Activated T-cell treated with anti-CD3 and anti-CD28 coated beads, Interleukin-2, amount 50 U/mL, for 72 hours (primary cell): ENCODE measurements around the gene GABRB1. TPM values are rescaled to one million over a fixed set of nuclear protein-coding genes. Genes with fewer than 3 reads are reported as not detected.
"Not testable (repeated sequence)": the region's sequence is repeated elsewhere in the genome, so short reads cannot be mapped to it uniquely, and the experiment has no call there.

Experiments used
- ATAC-seq, 2 donors: fragments of 150-1000 bp; cut with Tn5 transposase; replicated peaks in 1 of 2; 2 replicates each; pipeline ENCODE4 v1.10.0; 2021; ENCODE audit warnings: moderate library complexity in 2 of 2, mild to moderate bottlenecking in 1 of 2
- DNase-seq, 2 donors: peaks; one replicate each; pipeline ENCODE4 v3.0.0; 2021 to 2022; ENCODE audit warnings: mixed read lengths in 1 of 2
- H3K27ac Mint-ChIP-seq: one replicate; pipeline ENCODE4 v1.8.0; 2022; ENCODE audit warnings: mild to moderate bottlenecking, moderate library complexity, mixed read lengths
- H3K27me3 Mint-ChIP-seq: one replicate; pipeline ENCODE4 v1.8.0; 2022; ENCODE audit warnings: low read depth, mixed read lengths
- H3K36me3 Mint-ChIP-seq, 2 donors: one replicate each; pipeline ENCODE4 v1.8.0; 2022; ENCODE audit warnings: mixed read lengths in 2 of 2, mild to moderate bottlenecking in 1 of 2; ENCODE audit not compliant: insufficient read depth in 2 of 2
- H3K4me1 Mint-ChIP-seq: one replicate; pipeline ENCODE4 v1.8.0; 2022; ENCODE audit warnings: low read depth, mixed read lengths
- H3K4me3 Mint-ChIP-seq, 2 donors: one replicate each; pipeline ENCODE4 v1.8.0; 2022; ENCODE audit warnings: mild to moderate bottlenecking in 2 of 2, mixed read lengths in 2 of 2, moderate library complexity in 2 of 2
- H3K9me3 Mint-ChIP-seq, 2 donors: one replicate each; pipeline ENCODE4 v1.8.0; 2022; ENCODE audit warnings: mixed read lengths in 2 of 2
- total RNA-seq, 2 donors: library from RNA; stranded (reverse); gene quantifications; one replicate each; pipeline ENCODE4 v1.2.3, GENCODE V29; 2022

Gene GABRB1
- total RNA-seq, 2 donors from 2014 or later = not detected

DNA sequence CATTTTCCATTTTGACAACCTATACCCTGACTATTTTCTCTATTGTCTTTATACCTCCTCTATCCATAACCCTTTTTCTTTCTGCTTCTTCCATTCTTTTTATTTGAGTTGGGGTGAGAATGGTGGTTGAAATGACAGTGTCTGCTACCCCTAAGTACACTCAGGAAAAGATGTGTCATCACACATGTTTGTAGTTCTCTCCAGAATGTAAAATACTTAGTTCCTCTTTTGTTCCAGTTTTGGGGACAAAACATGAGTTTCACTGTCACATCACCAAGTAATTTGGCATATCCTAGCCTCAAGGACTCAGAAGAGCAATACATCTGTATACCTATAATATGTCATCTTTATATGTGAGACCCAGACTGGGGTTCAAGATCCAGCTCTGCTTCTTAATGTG, 341.8 kb downstream of the GABRB1 start:
- H3K4me1 Mint-ChIP-seq = no peaks in the 10 kb centered on the region
- no peak for ATAC-seq
- H3K9me3 Mint-ChIP-seq = no peaks in the 10 kb centered on the region
- no peak overlapping the region for H3K27ac Mint-ChIP-seq
- no peaks in the 10 kb centered on the region for H3K36me3 Mint-ChIP-seq
- H3K4me3 Mint-ChIP-seq = no peak overlapping the region
- DNase-seq = no peak
- H3K27me3 Mint-ChIP-seq = peaks cover 5% of the 10 kb centered on the region

DNA sequence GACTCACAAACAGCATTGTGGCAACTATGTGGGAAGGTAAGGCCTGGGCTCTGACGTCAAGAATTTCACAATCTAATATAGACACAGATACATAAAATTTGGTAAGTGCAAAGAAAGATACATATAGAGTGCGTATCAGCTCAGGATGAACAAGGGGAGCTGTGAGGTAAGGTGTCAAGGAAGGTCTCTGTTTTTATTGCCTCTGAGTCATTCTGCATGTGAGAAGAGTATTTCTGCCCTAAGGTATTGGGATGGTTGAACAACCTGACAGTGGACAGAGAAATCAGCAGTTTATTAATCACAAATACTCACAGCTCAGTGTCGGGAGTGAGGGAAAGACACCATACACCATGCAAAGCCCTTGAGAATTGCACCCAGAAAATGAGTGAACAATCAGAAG, 342.3 kb downstream of the GABRB1 start:
- Mint-ChIP-seq H3K27me3 (peaks cover 5% of the 10 kb centered on the region), H3K27ac (no peak overlapping the region), H3K36me3 (no peaks in the 10 kb centered on the region), H3K4me1 (no peaks in the 10 kb centered on the region), H3K4me3 (no peak overlapping the region), H3K9me3 (no peaks in the 10 kb centered on the region)
- no peak for ATAC-seq
- no peak for DNase-seq

DNA sequence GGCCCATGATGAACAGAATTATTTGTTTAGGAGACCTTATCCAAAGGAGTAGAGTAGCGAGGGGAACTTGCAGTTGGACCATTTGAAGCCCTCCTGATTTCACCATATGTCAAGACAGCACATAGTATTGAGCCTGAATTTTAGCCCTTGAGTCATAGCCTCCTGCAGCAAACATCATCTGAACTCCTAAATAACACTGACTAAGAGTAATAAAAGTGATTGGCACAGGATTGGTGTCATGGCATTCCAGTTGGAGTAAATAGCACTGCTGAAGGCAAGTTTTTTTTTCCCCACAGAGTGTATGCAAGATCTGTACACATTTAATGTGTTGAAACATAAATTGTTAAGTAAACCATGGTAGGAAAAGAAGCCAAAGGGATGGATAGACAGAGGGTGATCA, 343.1 kb downstream of the GABRB1 start:
- ATAC-seq (no peak), DNase-seq (no peak)
- Mint-ChIP-seq H3K9me3 (no peaks in the 10 kb centered on the region), H3K36me3 (no peaks in the 10 kb centered on the region), H3K27ac (no peak overlapping the region), H3K4me3 (no peak overlapping the region), H3K4me1 (no peaks in the 10 kb centered on the region), H3K27me3 (peaks cover 5% of the 10 kb centered on the region)

DNA sequence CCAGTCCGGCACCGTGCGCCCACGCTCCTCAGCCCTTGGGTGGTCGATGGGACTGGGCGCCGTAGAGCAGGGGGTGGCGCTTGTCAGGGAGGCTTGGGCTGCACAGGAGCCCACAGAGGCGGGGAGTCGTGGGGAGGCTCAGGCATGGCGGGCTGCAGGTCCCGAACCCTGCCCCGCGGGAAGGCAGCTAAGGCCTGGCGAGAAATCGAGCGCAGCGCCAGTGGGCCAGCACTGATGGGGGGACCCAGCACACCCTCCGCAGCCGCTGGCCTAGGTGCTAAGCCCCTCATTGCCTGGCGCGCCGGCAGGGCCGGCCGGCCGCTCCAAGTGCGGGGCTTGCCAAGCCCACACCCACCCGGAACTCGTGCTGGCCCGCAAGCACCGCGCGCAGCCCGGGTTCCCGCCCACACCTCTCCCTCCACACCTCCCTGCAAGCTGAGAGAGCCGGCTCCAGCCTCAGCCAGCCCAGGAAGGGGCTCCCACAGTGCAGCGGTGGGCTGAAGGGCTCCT, 346.7 kb downstream of the GABRB1 start:
- not testable (repeated sequence) for H3K36me3 Mint-ChIP-seq, H3K9me3 Mint-ChIP-seq, ATAC-seq, H3K27ac Mint-ChIP-seq, H3K4me1 Mint-ChIP-seq, DNase-seq, H3K4me3 Mint-ChIP-seq
- H3K27me3 Mint-ChIP-seq = peaks cover 13% of the 10 kb centered on the region

DNA sequence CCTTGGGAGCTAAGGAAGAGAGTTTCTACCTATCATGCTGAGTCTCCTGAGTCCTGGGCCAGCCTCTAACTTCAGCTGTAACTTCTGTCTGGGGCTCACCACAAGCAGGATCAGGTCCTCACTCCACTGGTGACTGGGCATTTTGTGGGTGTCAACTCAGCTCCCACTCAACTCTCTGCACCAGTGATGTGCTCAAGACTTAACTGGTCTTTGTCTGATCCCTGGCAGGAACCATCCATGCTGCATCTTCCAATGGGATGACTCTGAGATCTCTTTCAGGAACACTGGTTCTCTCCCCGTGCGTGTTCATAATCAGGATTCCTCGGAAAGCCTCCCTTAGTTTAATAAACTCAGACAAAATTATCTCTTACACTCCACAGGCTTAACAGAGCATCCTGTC, 349.8 kb downstream of the GABRB1 start:
- Mint-ChIP-seq H3K9me3 (no peaks in the 10 kb centered on the region), H3K36me3 (no peaks in the 10 kb centered on the region), H3K27ac (no peak overlapping the region), H3K4me1 (no peaks in the 10 kb centered on the region), H3K4me3 (no peak overlapping the region), H3K27me3 (peaks cover 8% of the 10 kb centered on the region)
- no peak for DNase-seq
- ATAC-seq = no peak

DNA sequence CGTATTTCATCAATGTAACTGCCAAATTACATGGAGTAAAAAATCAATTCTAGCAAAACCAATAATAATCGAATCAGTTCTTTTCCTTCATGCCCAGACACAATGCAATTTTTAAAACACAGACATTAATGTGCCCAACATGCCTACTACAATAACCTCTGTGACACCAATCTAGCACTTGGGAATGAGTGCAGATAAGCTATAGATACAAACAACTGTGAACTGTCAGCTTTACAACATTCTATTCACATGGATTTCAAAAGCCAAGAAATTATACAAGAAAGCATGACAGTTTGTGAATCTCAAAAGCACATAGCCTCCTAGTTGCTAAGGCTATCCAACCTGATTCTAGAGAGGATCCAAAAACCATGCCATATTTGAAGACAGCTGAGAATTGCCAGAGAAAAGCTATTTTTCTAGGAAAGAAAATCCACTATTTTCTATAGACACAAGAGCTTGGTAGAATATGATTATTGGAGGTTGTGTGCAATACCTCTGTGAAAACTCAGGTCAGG, 351.5 kb downstream of the GABRB1 start:
- no peaks in the 10 kb centered on the region for H3K4me1 Mint-ChIP-seq
- H3K9me3 Mint-ChIP-seq = no peaks in the 10 kb centered on the region
- ATAC-seq = no peak
- no peaks in the 10 kb centered on the region for H3K36me3 Mint-ChIP-seq
- H3K27ac Mint-ChIP-seq = no peak overlapping the region
- DNase-seq = no peak
- H3K4me3 Mint-ChIP-seq = no peak overlapping the region
- H3K27me3 Mint-ChIP-seq = peaks cover 8% of the 10 kb centered on the region

DNA sequence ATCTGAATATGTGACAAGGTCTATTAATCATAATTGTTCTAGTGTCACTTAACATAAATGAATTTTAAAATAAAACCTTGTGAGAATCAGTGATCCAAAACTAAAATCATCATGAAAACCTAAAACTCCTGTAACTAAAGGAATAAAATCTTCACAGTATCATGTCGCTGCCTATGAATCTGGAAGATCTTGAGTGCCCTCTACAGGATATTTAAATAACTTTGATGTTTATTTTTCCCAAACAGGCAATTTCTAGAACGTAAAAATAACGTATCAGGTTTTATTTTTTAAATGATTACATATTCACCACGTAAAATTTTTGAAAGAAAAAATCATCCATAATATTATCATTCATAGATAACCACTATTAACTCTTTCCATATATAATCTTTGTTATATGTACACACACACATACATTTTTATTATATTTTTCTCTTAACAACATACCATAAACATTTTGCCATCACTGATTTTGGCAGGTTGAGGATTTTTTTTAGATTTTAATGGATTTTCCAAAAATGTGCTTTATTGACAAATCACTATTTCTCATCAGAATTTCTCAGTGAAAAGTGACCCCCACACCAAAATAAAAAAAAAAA, 352.6 kb downstream of the GABRB1 start:
- Mint-ChIP-seq H3K36me3 (no peaks in the 10 kb centered on the region), H3K4me1 (no peaks in the 10 kb centered on the region), H3K27me3 (peaks cover 8% of the 10 kb centered on the region), H3K27ac (no peak overlapping the region), H3K4me3 (no peak overlapping the region), H3K9me3 (no peaks in the 10 kb centered on the region)
- no peak for ATAC-seq
- no peak for DNase-seq

DNA sequence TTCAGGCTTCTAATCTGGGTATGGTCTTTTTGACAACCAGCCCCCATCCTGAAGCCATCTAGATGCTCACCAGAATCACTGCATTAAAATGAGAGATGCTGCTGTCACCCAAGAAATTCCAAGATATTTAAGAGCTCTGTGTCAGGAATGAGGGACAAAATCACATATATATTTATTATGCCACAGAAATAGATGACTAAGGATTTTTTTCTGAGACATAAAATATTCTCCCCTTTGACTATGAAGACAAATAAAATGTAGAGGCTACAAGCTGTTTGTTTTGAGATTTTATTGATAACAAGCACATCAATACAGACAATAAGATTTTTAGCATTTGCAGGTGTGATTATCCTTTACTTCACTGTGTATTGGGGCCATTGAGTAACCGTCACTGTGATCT, 354.8 kb downstream of the GABRB1 start:
- H3K4me1 Mint-ChIP-seq = no peaks in the 10 kb centered on the region

DNA sequence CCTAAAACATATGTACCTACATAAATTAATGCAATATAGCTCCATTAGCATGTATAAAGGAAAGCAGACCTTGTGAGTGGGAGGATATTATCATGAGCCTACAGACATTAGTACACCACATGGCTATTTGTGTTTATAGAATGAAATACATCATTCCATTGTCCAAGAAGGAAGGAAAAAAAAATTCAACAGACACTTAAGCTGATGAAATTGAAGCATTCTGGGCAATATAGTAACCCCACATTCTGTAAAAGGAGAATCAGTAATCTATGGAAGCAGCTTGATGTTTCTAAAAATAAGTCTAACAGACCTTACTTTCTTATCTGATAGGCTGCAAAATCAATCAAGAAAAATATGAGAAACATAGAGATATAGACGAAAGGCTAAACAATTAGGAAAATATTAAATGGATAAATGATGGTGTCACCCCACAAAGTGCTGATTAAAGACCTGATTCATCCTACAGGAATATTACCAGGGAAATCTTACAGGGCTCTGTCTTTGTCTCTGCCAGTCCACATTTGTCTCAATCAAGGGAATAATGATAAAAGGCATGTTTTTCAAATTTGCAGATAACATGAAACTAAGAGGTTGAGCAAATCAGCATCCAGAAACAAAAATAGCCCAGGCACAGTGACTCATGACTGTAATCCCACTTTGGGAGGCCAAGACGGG, 355.3 kb downstream of the GABRB1 start:
- DNase-seq (no peak), ATAC-seq (no peak)
- H3K4me1 Mint-ChIP-seq = no peaks in the 10 kb centered on the region
- H3K27ac Mint-ChIP-seq = no peak overlapping the region
- H3K4me3 Mint-ChIP-seq = no peak overlapping the region
- no peaks in the 10 kb centered on the region for H3K9me3 Mint-ChIP-seq
- H3K27me3 Mint-ChIP-seq = peaks cover 8% of the 10 kb centered on the region
- no peaks in the 10 kb centered on the region for H3K36me3 Mint-ChIP-seq

More for the DNA sequence above, 354.8 kb downstream of the GABRB1 start:
- DNase-seq (no peak), ATAC-seq (no peak)
- no peaks in the 10 kb centered on the region for H3K36me3 Mint-ChIP-seq
- no peak overlapping the region for H3K27ac Mint-ChIP-seq
- no peak overlapping the region for H3K4me3 Mint-ChIP-seq
- peaks cover 8% of the 10 kb centered on the region for H3K27me3 Mint-ChIP-seq
- no peaks in the 10 kb centered on the region for H3K9me3 Mint-ChIP-seq

DNA sequence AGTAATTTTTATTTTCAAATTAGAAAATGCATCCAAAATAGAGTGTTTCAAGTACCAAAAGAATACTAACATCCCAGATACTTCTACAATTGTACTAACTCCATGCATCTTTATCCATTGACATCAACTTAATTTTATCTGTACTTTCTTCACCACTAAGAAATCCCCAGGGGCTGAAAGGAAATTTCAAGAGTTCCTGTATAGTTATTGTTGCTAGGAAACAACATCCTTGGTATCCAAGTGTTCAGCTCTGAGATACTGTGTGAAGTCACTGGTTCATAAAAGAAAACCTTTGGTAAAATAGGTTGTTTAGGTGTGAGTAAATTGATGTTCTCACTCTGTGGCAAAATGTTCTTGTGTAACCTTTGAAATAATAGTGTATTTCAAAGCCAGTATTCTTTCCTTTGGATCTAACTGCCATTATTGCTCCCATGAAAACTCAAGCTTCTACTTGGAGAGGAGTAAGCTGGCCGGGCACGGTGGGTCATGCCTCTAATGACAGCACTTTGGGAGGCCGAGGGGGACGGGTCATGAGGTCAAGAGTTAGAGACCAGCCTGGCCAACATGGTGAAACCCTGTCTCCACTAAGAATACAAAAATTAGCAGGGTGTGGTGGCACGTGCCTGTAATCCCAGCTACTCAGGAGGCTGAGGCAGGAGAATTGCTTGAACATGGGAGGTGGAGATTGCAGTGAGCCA, 359.2 kb downstream of the GABRB1 start:
- H3K4me3 Mint-ChIP-seq = no peak overlapping the region
- DNase-seq = no peak
- no peak for ATAC-seq
- no peaks in the 10 kb centered on the region for H3K9me3 Mint-ChIP-seq
- H3K4me1 Mint-ChIP-seq = no peaks in the 10 kb centered on the region
- H3K27me3 Mint-ChIP-seq = peaks cover 6% of the 10 kb centered on the region
- H3K27ac Mint-ChIP-seq = no peak overlapping the region
- H3K36me3 Mint-ChIP-seq = no peaks in the 10 kb centered on the region

DNA sequence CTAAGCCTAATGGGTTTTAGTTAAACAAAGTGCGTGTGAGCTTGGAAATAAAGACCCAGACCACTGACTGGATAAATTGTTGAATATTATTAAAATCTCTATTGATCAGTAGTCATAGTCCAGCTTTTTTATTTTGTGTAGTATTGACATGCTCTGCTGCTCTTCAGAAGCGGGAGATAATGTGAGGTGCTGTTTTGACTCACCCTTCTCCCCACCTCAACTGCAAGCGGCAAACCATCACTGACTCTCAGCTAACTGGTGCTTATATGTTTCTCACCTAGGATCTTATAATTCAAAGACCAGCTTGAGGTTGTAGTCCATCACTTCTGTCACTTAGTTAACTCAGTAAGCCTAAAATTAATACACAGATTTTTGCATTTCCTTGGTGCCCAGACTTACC, 359.9 kb downstream of the GABRB1 start:
- ATAC-seq (no peak), DNase-seq (no peak)
- H3K27ac Mint-ChIP-seq = no peak overlapping the region
- no peak overlapping the region for H3K4me3 Mint-ChIP-seq
- no peaks in the 10 kb centered on the region for H3K4me1 Mint-ChIP-seq
- no peaks in the 10 kb centered on the region for H3K36me3 Mint-ChIP-seq
- H3K9me3 Mint-ChIP-seq = no peaks in the 10 kb centered on the region
- peaks cover 6% of the 10 kb centered on the region for H3K27me3 Mint-ChIP-seq

DNA sequence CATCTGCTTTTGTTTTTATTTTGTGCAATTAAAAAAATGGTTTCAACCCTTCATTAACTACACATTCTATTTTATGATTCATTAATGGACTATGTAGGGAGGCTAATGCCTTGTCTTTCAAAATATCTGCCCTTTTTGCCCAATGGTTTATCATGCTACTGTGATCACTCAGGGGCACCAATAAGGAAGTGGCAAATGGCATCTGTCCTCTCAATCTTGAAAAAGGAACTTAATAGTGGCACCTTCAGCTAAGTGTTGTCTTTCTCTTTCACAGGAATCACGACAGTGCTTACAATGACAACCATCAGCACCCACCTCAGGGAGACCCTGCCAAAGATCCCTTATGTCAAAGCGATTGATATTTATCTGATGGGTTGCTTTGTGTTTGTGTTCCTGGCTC, 375.0 kb downstream of the GABRB1 start:
- H3K27ac Mint-ChIP-seq = no peak overlapping the region
- no peak overlapping the region for H3K4me3 Mint-ChIP-seq
- ATAC-seq (no peak), DNase-seq (no peak)
- H3K27me3 Mint-ChIP-seq = peaks cover 20% of the 10 kb centered on the region
- no peaks in the 10 kb centered on the region for H3K9me3 Mint-ChIP-seq
- no peaks in the 10 kb centered on the region for H3K4me1 Mint-ChIP-seq
- H3K36me3 Mint-ChIP-seq = no peaks in the 10 kb centered on the region

DNA sequence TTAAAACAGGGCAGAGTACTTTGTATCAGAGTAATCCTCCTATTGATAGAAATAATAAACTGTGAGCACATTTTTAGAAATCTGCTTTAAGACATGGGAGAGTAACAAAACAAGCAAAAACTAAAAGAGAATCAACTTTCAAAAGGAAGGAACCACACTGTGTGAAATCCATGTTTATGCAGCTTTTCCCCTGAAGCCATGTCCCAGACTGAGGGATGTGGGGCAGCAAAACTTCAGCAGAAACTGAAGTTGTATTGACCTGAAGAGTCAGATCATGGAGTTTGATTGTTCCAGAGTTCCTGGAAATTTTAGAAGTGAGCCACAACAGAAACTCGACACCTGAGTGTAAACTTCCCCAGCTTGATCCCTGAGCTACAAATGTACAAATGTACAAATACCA, 378.9 kb downstream of the GABRB1 start:
- ATAC-seq = no peak
- Mint-ChIP-seq H3K27ac (no peak overlapping the region), H3K9me3 (no peaks in the 10 kb centered on the region), H3K4me3 (no peak overlapping the region), H3K27me3 (peaks cover 26% of the 10 kb centered on the region), H3K4me1 (no peaks in the 10 kb centered on the region), H3K36me3 (no peaks in the 10 kb centered on the region)
- DNase-seq = no peak
